OCI-LY7 (cell line): ENCODE results near the gene GTF3C1. TPM values are rescaled to one million over a fixed set of nuclear protein-coding genes. Genes with fewer than 3 reads are reported as not detected.

Experiments
- BruUV-seq: library from RNA; stranded (reverse); fragments of 400-500 nt; replicated peaks from 2 replicates; lab custom pipeline; 2021; lab: Mats Ljungman, UMichigan
- CTCF ChIA-PET: fragments of 300-600 bp; sonication (Branson Sonifier 250); formaldehyde crosslinking; loops from one replicate; lab custom pipeline; 2022; ENCODE audit warnings: antibody characterized with exemption; ENCODE audit not compliant: unreplicated experiment; lab: Charles Lee
- POLR2A ChIA-PET: fragments of 300-600 bp; sonication (Branson Sonifier 250); formaldehyde crosslinking; loops from one replicate; lab custom pipeline; 2022; ENCODE audit warnings: antibody characterized with exemption; lab: Charles Lee
- DNase-seq: peaks from one replicate; pipeline ENCODE4 v3.0.0-alpha.2; 2015; ENCODE audit warnings: low spot score
- H2AFZ ChIP-seq: fragments of 200-600 bp; sonication (generic), shearing (Covaris generic); 2 replicates; pipeline ENCODE4 v1.6.1; 2014; ENCODE audit warnings: mild to moderate bottlenecking, antibody characterized with exemption, low read length, moderate library complexity
- H3K27ac ChIP-seq: fragments of 200-600 bp; sonication (generic); 2 replicates; pipeline ENCODE4 v1.5.1; 2014; ENCODE audit warnings: mixed run types, low read depth, mild to moderate bottlenecking, moderate library complexity, low read length, inconsistent platforms; ENCODE audit not compliant: poor library complexity, severe bottlenecking
- H3K36me3 ChIP-seq: fragments of 200-600 bp; sonication (generic); 2 replicates; pipeline ENCODE4 v1.6.1; 2014; ENCODE audit warnings: mild to moderate bottlenecking, antibody characterized with exemption, low read length, moderate library complexity, mixed read lengths; ENCODE audit not compliant: insufficient read depth
- H3K4me1 ChIP-seq: fragments of 200-600 bp; sonication (generic); 2 replicates; pipeline ENCODE4 v1.5.1; 2014; ENCODE audit warnings: mild to moderate bottlenecking, low read length; ENCODE audit not compliant: insufficient read depth, poor library complexity, severe bottlenecking
- H3K4me2 ChIP-seq: fragments of 200-600 bp; sonication (generic); 2 replicates; pipeline ENCODE4 v1.6.1; 2014; ENCODE audit warnings: mild to moderate bottlenecking, low read length
- H3K4me3 ChIP-seq: fragments of 200-600 bp; sonication (generic); 2 replicates; pipeline ENCODE4 v1.5.1; 2014; ENCODE audit warnings: mild to moderate bottlenecking, low read depth, low read length; ENCODE audit not compliant: poor library complexity, severe bottlenecking
- H3K79me2 ChIP-seq: fragments of 200-600 bp; sonication (generic); 2 replicates; pipeline ENCODE4 v1.6.1; 2016; ENCODE audit warnings: low read depth, mild to moderate bottlenecking, low read length, moderate library complexity, mixed read lengths; ENCODE audit not compliant: insufficient read depth
- H3K9me2 ChIP-seq: fragments of 200-600 bp; sonication (generic); 2 replicates; pipeline ENCODE4 v1.6.1; 2016; ENCODE audit warnings: mild to moderate bottlenecking, low read length, mixed read lengths; ENCODE audit not compliant: insufficient read depth
- H3K9me3 ChIP-seq: fragments of 200-600 bp; sonication (generic); 2 replicates; pipeline ENCODE4 v1.6.1; 2014; ENCODE audit warnings: mild to moderate bottlenecking, mixed run types, low read length, mixed read lengths
- H4K20me1 ChIP-seq: fragments of 200-600 bp; sonication (generic); 2 replicates; pipeline ENCODE4 v1.6.1; 2014; ENCODE audit warnings: mild to moderate bottlenecking, antibody characterized with exemption, low read length, moderate library complexity, mixed read lengths; ENCODE audit not compliant: insufficient read depth
- CTCF ChIP-seq: fragments of 200-600 bp; sonication (generic); conservative IDR thresholded peaks from 2 replicates; pipeline ENCODE4 v1.5.1; 2014; ENCODE audit warnings: mild to moderate bottlenecking, antibody characterized with exemption, low read length, moderate library complexity, mixed read lengths
- EZH2phosphoT487 ChIP-seq: fragments of 200-600 bp; sonication (generic); IDR thresholded peaks from 2 replicates; pipeline ENCODE4 v1.6.1; 2018; ENCODE audit warnings: low read depth, borderline replicate concordance, mild to moderate bottlenecking, mixed run types, antibody characterized with exemption, low read length, moderate library complexity, mixed read lengths
- intact Hi-C: fragments of 100-400 bp; cut with micrococcal nuclease; formaldehyde crosslinking; loops from one replicate; pipeline ENCODE4 v1.10.0; 2022; ENCODE audit not compliant: unreplicated experiment
- total RNA-seq, 2 experiments: library from RNA; depleted of rRNA in 1 of 2; stranded (reverse); fragments of >200 nt in 1 of 2; shearing (Covaris generic) in 1 of 2; gene quantifications; 2 replicates each; pipeline ENCODE4 v1.2.3, GENCODE V29; 2014 to 2022

Gene GTF3C1
- total RNA-seq, 2 experiments from 2014 or later = 48.3 to 57.1 TPM

GRCh38 chr16:27520982-27521673 lies 28.6 kb downstream of the GTF3C1 start:
- no TSS peak for BruUV-seq
- DNase-seq = no peak
- H3K9me3 ChIP-seq = no peaks in the 10 kb centered on the region
- no peak overlapping the region for H2AFZ ChIP-seq
- TF ChIP-seq EZH2phosphoT487 = no peak
- TF ChIP-seq CTCF = no peak
- no peak overlapping the region for H3K4me3 ChIP-seq
- no peak overlapping the region for H3K27ac ChIP-seq
- POLR2A ChIA-PET = no interaction called here
- H3K4me1 ChIP-seq = no peaks in the 10 kb centered on the region
- no peaks in the 10 kb centered on the region for H3K79me2 ChIP-seq
- H3K36me3 ChIP-seq = peaks cover 36% of the 10 kb centered on the region; the same call in 1 of the 2 replicates
- CTCF ChIA-PET = interaction anchor here (0.7 kb wide), 1 partner anchor 411 kb away, joined by 3 read pairs; no protein-coding TSS in a partner anchor
- no peaks in the 10 kb centered on the region for H3K9me2 ChIP-seq
- no peak overlapping the region for H3K4me2 ChIP-seq
- intact Hi-C loops = no loop called here
- H4K20me1 ChIP-seq = no peaks in the 10 kb centered on the region

- intact Hi-C loops = no loop called here
- Histone ChIP-seq H3K4me2 (no peak overlapping the region), H3K4me1 (no peaks in the 10 kb centered on the region), H3K27ac (no peak overlapping the region), H3K79me2 (no peaks in the 10 kb centered on the region), H4K20me1 (no peaks in the 10 kb centered on the region), H3K36me3 (peaks cover 12% of the 10 kb centered on the region; the same call in 1 of the 2 replicates), H3K9me2 (no peaks in the 10 kb centered on the region), H3K9me3 (no peaks in the 10 kb centered on the region), H2AFZ (no peak overlapping the region), H3K4me3 (no peak overlapping the region)
- POLR2A ChIA-PET = no interaction called here
- no peak for DNase-seq
- CTCF ChIA-PET = no interaction called here
- no TSS peak for BruUV-seq
- TF ChIP-seq CTCF = no peak
- TF ChIP-seq EZH2phosphoT487 = no peak
Measured at GRCh38 chr16:27518226-27518625, 31.5 kb downstream of the GTF3C1 start.

- Histone ChIP-seq H3K79me2 (no peaks in the 10 kb centered on the region), H2AFZ (no peak overlapping the region), H4K20me1 (no peaks in the 10 kb centered on the region), H3K9me3 (no peaks in the 10 kb centered on the region), H3K36me3 (peaks cover 7% of the 10 kb centered on the region; the same call in 1 of the 2 replicates), H3K9me2 (no peaks in the 10 kb centered on the region), H3K27ac (no peak overlapping the region), H3K4me1 (no peaks in the 10 kb centered on the region), H3K4me2 (no peak overlapping the region), H3K4me3 (no peak overlapping the region)
- no peak for TF ChIP-seq EZH2phosphoT487
- no peak for TF ChIP-seq CTCF
- DNase-seq = no peak
- ChIA-PET CTCF (no interaction called here), POLR2A (no interaction called here)
- intact Hi-C loops = no loop called here
- no TSS peak for BruUV-seq
Measured at GRCh38 chr16:27517664-27518063, 32.0 kb downstream of the GTF3C1 start.
